Activated naive CD8-positive, alpha-beta T cell treated with anti-CD3 and anti-CD28 coated beads, Interleukin-2, amount 10 ng/mL, durations not matched to agents 7 days and 5 days (primary cell): ENCODE results near the gene SNAPC2. TPM values are rescaled to one million over a fixed set of nuclear protein-coding genes. Genes with fewer than 3 reads are reported as not detected.
A peak's percentile ranks its signal among the peaks of the same experiment; 100 is the strongest.

ENCODE experiments used
- ATAC-seq: fragments of 150-1000 bp; cut with Tn5 transposase; one replicate; pipeline ENCODE4 v1.10.0; 2021; ENCODE audit warnings: low read depth, moderate library complexity
- POLR2A ChIA-PET: fragments of 350-600 bp; sonication (Branson Sonifier 250); formaldehyde crosslinking; loops from one replicate; lab custom pipeline; 2021; ENCODE audit warnings: antibody characterized with exemption; lab: Charles Lee
- DNase-seq: peaks from one replicate; pipeline ENCODE4 v3.0.0; 2021
- H3K27ac Mint-ChIP-seq: one replicate; pipeline ENCODE4 v1.8.0; 2022; ENCODE audit warnings: mild to moderate bottlenecking, mixed read lengths
- H3K27me3 Mint-ChIP-seq: one replicate; pipeline ENCODE4 v1.8.0; 2022; ENCODE audit warnings: mild to moderate bottlenecking, moderate library complexity, mixed read lengths
- H3K36me3 Mint-ChIP-seq: one replicate; pipeline ENCODE4 v1.8.0; 2021; ENCODE audit warnings: mild to moderate bottlenecking, mixed read lengths
- H3K4me1 Mint-ChIP-seq: one replicate; pipeline ENCODE4 v1.8.0; 2021; ENCODE audit warnings: mixed read lengths
- H3K4me3 Mint-ChIP-seq: one replicate; pipeline ENCODE4 v1.8.0; 2022; ENCODE audit warnings: mild to moderate bottlenecking, moderate library complexity, mixed read lengths
- H3K9me3 Mint-ChIP-seq: one replicate; pipeline ENCODE4 v1.8.0; 2021; ENCODE audit warnings: mixed read lengths
- total RNA-seq, 2 experiments: library from RNA; stranded (reverse); gene quantifications; one replicate each; pipeline ENCODE4 v1.2.3, GENCODE V29; 2021

The SNAPC2 gene
- total RNA-seq, 2 experiments from 2014 or later: 18.3 to 20.7 TPM

DNA sequence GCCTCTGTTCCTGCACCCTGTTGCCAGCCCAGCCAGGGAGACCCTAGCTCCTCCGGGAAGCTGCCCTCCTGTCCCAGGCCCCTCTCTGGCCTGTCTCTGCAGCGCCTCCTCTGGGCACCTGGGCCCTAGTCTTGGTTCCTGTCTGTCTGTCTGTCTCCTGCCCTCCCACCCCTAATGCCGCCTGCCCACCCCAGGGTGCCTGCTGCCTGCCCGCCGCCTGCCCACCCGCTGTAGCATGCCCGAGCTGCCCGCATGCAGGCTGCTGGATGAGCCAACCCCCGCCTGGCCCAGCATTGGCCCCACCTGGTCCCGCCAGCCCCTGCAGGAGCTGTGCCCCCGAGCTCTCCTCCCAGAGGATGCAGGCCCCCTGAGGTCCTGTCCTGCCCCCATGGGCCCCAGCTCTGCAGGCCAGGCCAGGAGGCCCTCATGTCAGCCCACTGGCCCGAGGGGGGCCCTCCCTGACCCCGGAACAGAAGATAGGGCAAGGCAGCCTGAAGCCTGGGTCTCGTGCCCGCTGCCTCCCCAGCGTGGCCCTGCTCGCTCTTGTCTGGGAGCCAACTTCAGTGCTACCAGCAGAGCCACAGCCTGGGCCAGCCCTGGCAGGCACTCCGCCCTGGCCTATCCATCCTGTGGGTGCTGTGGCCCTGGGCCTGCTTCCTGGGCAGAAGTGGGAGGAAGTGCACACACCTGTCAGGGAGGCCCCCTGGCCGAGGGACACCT, 11.2 kb upstream of the SNAPC2 start:
- POLR2A ChIA-PET: interaction anchor here (1.3 to 1.5 kb wide), 2 partner anchors 11 to 12 kb away, joined by 3 to 4 read pairs; partner anchors contain the start of gene SNAPC2
- H3K36me3 Mint-ChIP-seq: peaks cover 10% of the 10 kb centered on the region

DNA sequence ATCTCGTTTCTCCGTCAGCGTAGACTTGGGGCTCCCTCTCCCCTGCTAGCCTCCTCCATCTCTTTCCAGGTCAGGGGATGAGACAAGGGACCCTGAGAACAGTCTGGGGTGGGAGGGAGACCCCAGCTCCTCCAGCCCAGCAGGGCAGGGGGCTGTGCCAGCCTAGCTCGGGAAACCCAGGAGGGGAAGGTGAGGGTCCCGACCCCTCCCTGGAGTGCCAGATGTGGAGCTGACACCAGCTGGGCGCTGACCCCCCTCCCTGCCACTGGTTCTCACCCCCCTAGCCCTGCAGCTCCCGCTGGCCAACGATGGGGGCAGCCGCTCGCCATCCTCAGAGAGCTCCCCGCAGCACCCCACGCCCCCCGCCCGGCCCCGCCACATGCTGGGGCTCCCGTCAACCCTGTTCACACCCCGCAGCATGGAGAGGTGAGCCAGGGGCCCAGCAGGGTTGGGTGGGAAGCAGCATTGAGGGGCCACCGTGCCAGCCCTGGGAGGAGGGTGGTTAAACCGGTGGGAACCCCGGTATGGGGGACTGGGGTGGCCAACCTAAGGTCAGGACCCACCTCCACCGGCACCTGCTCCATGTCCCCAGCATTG, 10.6 kb upstream of the SNAPC2 start:
- H3K4me1 Mint-ChIP-seq: peaks cover 9% of the 10 kb centered on the region
- POLR2A ChIA-PET: interaction anchor here (1.3 to 1.5 kb wide), 2 partner anchors 10 to 11 kb away, joined by 3 to 4 read pairs; partner anchors contain the start of gene SNAPC2
- no peaks in the 10 kb centered on the region for H3K9me3 Mint-ChIP-seq
- H3K4me3 Mint-ChIP-seq: no peak overlapping the region
- no peak overlapping the region for H3K27ac Mint-ChIP-seq
- DNase-seq: no peak
- H3K36me3 Mint-ChIP-seq: peaks cover 10% of the 10 kb centered on the region
- peaks cover under 1% of the 10 kb centered on the region for H3K27me3 Mint-ChIP-seq
- no peak for ATAC-seq

More for the DNA sequence above, 11.2 kb upstream of the SNAPC2 start:
- no peak for DNase-seq
- no peak for ATAC-seq
- no peak overlapping the region for H3K27ac Mint-ChIP-seq
- H3K9me3 Mint-ChIP-seq: no peaks in the 10 kb centered on the region
- H3K27me3 Mint-ChIP-seq: no peaks in the 10 kb centered on the region
- H3K4me1 Mint-ChIP-seq: peaks cover 11% of the 10 kb centered on the region
- no peak overlapping the region for H3K4me3 Mint-ChIP-seq

DNA sequence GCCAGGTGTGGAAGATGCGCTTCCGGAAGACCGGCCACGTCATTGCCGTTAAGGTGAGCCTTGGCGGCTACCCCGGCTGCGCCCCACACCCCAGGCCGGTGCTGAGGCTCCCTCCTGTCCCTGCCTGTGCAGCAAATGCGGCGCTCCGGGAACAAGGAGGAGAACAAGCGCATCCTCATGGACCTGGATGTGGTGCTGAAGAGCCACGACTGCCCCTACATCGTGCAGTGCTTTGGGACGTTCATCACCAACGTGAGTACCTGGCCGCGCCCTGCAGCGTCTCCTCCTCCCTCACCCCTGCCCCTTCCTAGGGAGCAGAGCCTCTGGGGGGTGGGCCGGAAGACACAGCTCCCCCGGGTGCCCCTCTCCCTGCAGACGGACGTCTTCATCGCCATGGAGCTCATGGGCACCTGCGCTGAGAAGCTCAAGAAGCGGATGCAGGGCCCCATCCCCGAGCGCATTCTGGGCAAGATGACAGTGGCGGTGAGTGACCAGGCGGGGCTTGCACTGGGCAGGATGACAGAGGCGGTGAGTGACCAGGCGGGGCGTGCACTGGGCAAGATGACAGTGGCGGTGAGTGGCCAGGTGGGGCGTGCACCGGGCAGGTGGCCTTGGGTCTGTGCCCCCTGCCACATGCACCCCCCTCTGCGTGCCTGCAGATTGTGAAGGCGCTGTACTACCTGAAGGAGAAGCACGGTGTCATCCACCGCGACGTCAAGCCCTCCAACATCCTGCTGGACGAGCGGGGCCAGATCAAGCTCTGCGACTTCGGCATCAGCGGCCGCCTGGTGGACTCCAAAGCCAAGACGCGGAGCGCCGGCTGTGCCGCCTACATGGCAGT, 9.6 kb upstream of the SNAPC2 start:
- Mint-ChIP-seq H3K4me3 (no peak overlapping the region), H3K4me1 (peaks cover 5% of the 10 kb centered on the region), H3K36me3 (peaks cover 9% of the 10 kb centered on the region), H3K27ac (no peak overlapping the region), H3K9me3 (no peaks in the 10 kb centered on the region), H3K27me3 (peaks cover 10% of the 10 kb centered on the region)
- DNase-seq: no peak
- ATAC-seq: no peak
- POLR2A ChIA-PET: interaction anchor here (1.3 to 1.5 kb wide), 2 partner anchors 9 to 10 kb away, joined by 3 to 4 read pairs; partner anchors contain the start of gene SNAPC2

DNA sequence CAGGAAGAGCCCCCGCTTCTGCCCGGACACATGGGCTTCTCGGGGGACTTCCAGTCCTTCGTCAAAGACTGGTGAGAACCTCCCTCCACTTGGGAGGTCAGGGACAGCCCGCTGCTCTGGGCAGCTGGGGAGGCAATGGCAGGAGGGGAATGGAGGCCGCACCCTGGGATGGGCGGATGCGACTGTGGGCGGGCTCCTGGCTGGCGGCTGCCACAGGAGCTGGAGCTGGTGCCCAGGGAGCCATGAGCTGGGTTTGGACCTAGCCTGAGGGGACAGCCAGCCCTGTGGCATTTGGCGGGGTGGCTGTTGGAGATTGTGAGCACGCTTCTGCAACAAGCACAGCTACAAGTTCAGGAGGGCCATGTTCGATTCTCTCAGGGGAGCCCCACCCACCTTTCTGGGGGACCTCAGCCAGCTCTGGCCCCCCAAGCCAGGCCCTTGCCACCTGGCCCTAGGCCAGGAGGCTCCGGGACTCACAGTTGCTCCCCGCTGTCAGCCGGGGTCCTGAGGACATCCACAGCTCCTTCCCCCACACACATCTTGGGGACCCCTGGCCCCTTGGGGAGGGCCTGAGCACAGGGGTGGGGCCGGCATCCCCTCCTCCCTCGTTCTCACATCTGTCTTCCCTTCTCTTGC, 8.5 kb upstream of the SNAPC2 start:
- DNase-seq: no peak
- peaks cover 16% of the 10 kb centered on the region for H3K27me3 Mint-ChIP-seq

GRCh38 chr19:7912144-7912696, 7.9 kb upstream of the SNAPC2 start:
- no peaks in the 10 kb centered on the region for H3K9me3 Mint-ChIP-seq
- DNase-seq: no peak
- H3K4me3 Mint-ChIP-seq: no peak overlapping the region
- H3K36me3 Mint-ChIP-seq: peaks cover 8% of the 10 kb centered on the region
- H3K4me1 Mint-ChIP-seq: peaks cover 4% of the 10 kb centered on the region
- ATAC-seq: no peak
- POLR2A ChIA-PET: interaction anchor here (1.8 kb wide), 1 partner anchor 9 kb away, joined by 5 read pairs; the partner anchor contains the start of gene MAP2K7
- peaks cover 20% of the 10 kb centered on the region for H3K27me3 Mint-ChIP-seq
- H3K27ac Mint-ChIP-seq: no peak overlapping the region

More for the DNA sequence above, 8.5 kb upstream of the SNAPC2 start:
- Mint-ChIP-seq H3K36me3 (peaks cover 8% of the 10 kb centered on the region), H3K9me3 (no peaks in the 10 kb centered on the region), H3K4me1 (peaks cover 4% of the 10 kb centered on the region), H3K4me3 (no peak overlapping the region), H3K27ac (no peak overlapping the region)
- no peak for ATAC-seq
- POLR2A ChIA-PET: interaction anchor here (1.8 kb wide), 1 partner anchor 8 kb away, joined by 5 read pairs; the partner anchor contains the start of gene MAP2K7

GRCh38 chr19:7912697-7913564, 7.2 kb upstream of the SNAPC2 start:
- POLR2A ChIA-PET: interaction anchor here (1.8 kb wide), 1 partner anchor 9 kb away, joined by 5 read pairs; the partner anchor contains the start of gene MAP2K7
- H3K27ac Mint-ChIP-seq: no peak overlapping the region

DNA sequence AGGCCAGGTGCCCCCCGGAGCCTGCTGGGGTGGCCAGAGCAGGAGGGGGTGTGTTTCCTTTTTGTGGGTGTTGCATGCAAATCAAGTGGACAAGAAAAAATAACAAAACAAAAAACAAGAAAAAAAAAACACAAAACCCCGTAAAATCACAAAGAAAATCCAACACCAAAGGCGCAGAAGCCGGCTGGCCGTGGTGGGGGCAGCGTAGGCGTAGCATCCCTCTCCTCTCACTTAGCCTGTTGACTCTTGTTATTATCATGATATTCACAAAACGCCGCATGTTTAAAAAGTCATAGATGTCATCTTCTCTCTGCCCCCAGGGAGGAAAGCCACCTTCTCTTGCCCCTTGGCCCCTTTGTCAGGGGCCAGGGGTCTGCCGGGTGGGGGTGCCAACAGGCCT, 6.5 kb upstream of the SNAPC2 start:
- DNase-seq: no peak
- Mint-ChIP-seq H3K27ac (no peak overlapping the region), H3K27me3 (peaks cover 31% of the 10 kb centered on the region), H3K36me3 (peaks cover 10% of the 10 kb centered on the region), H3K4me3 (no peak overlapping the region), H3K4me1 (peaks cover 8% of the 10 kb centered on the region), H3K9me3 (no peaks in the 10 kb centered on the region)
- ATAC-seq: no peak
- POLR2A ChIA-PET: no interaction called here

More at GRCh38 chr19:7912697-7913564, 7.2 kb upstream of the SNAPC2 start:
- Mint-ChIP-seq H3K27me3 (peaks cover 24% of the 10 kb centered on the region), H3K4me3 (no peak overlapping the region), H3K4me1 (peaks cover 5% of the 10 kb centered on the region), H3K36me3 (peaks cover 9% of the 10 kb centered on the region), H3K9me3 (no peaks in the 10 kb centered on the region)
- DNase-seq: no peak
- ATAC-seq: no peak

GRCh38 chr19:7914099-7914498, 6.0 kb upstream of the SNAPC2 start:
- H3K36me3 Mint-ChIP-seq: peaks cover 10% of the 10 kb centered on the region
- H3K4me1 Mint-ChIP-seq: peaks cover 8% of the 10 kb centered on the region
- H3K27me3 Mint-ChIP-seq: peaks cover 34% of the 10 kb centered on the region
- H3K27ac Mint-ChIP-seq: no peak overlapping the region
- H3K9me3 Mint-ChIP-seq: no peaks in the 10 kb centered on the region
- DNase-seq (no peak), ATAC-seq (no peak)
- POLR2A ChIA-PET: no interaction called here
- H3K4me3 Mint-ChIP-seq: no peak overlapping the region

DNA sequence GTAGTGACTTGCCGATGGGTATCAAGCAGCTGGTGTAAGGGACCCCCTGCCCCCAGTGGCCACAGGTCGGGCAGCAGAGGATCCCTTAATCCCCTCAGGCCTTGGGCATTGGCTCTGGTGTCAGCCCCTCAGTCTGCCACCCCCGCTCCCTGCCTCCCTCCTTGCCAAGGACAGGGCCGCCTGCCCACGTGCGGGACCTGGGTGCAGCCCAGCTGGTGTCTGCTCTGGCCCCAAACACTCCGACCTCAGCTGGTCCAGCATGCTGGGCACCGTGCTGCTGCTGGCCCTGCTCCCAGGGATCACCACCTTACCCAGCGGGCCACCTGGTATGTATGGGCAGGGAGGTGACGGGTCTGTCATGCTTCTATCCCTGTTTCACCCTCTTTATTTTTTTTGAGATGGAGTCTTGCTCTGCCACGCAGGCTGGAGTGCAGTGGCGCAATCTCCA, 5.5 kb upstream of the SNAPC2 start, which contains the start of gene TGFBR3L:
Gene TGFBR3L (plus strand): TSS at position 233 of the 448 bp plus-strand sequence.
- peaks cover 10% of the 10 kb centered on the region for H3K4me1 Mint-ChIP-seq
- peak within 1 kb of the TSS; percentile 57 for H3K4me3 Mint-ChIP-seq
- H3K9me3 Mint-ChIP-seq: no peaks in the 10 kb centered on the region
- H3K27me3 Mint-ChIP-seq: peaks cover 38% of the 10 kb centered on the region
- H3K27ac Mint-ChIP-seq: no peak within 1 kb of the TSS
- DNase-seq: no peak
- peaks cover 10% of the 10 kb centered on the region for H3K36me3 Mint-ChIP-seq
- ATAC-seq: no peak
- POLR2A ChIA-PET: no interaction called here

GRCh38 chr19:7915250-7916102, 4.7 kb upstream of the SNAPC2 start:
- POLR2A ChIA-PET: interaction anchor here (1.2 kb wide), 1 partner anchor 12 kb away, joined by 6 read pairs; the partner anchor contains the start of gene MAP2K7
- Mint-ChIP-seq H3K4me3 (peak overlapping the region; percentile 57), H3K36me3 (peaks cover 10% of the 10 kb centered on the region), H3K4me1 (peaks cover 15% of the 10 kb centered on the region), H3K27me3 (peaks cover 43% of the 10 kb centered on the region), H3K27ac (no peak overlapping the region), H3K9me3 (no peaks in the 10 kb centered on the region)
- DNase-seq (no peak), ATAC-seq (no peak)
